Stimulated activated naive CD8-positive, alpha-beta T cell treated with anti-CD3 and anti-CD28 coated beads, Interleukin-15, Interleukin-2, amounts not matched to agents 100 ng/mL and 50 ng/mL, for 24 hours (primary cell): Measurements from ENCODE around the gene TAF1C.

Experiments
- H3K27ac Mint-ChIP-seq: one replicate; pipeline ENCODE4 v1.8.0; 2021; ENCODE audit warnings: mild to moderate bottlenecking, mixed read lengths
- H3K27me3 Mint-ChIP-seq: one replicate; pipeline ENCODE4 v1.8.0; 2021; ENCODE audit warnings: mixed read lengths
- H3K36me3 Mint-ChIP-seq: one replicate; pipeline ENCODE4 v1.8.0; 2021; ENCODE audit warnings: low read depth, mixed read lengths
- H3K4me1 Mint-ChIP-seq: one replicate; pipeline ENCODE4 v1.8.0; 2021; ENCODE audit warnings: low read depth, mixed read lengths
- H3K4me3 Mint-ChIP-seq: one replicate; pipeline ENCODE4 v1.8.0; 2021; ENCODE audit warnings: mild to moderate bottlenecking, mixed read lengths
- H3K9me3 Mint-ChIP-seq: one replicate; pipeline ENCODE4 v1.8.0; 2021; ENCODE audit warnings: mixed read lengths

Gene TAF1C

DNA sequence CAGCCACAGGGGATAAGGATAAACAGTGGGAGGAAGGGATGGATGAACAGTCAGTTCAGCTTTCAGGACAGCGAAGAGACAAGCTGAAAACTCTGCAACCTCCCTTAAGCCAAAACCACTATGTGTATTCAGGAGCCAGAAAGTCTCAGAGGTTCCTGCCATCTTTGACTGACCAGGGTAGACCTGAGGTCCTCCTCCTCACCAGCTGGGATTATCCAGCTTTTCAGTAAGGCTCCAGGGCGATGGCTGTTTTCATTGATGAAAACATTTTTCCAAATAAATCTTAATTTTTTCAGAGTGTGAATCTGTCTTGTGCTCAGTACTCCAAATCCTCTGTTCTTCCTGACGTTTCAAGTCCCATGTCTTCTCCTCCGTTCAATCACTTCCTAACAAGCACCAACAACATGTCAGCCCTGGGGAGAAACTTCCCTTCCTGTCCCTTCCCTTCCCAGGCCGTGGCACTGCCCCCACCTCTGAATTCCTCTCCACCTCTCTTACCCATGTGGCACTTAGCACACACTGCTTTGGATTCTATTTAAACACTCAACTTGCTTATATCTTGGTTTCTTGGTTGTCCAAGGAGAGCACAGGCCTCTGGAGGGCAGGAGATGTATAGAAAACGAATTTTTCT lies 47.1 kb downstream of the TAF1C start:
- no peaks in the 10 kb centered on the region for H3K27me3 Mint-ChIP-seq
- peaks cover 15% of the 10 kb centered on the region for H3K36me3 Mint-ChIP-seq
- H3K27ac Mint-ChIP-seq, result peak overlapping the region; percentile 96
- peaks cover 74% of the 10 kb centered on the region for H3K4me1 Mint-ChIP-seq
- no peak overlapping the region for H3K4me3 Mint-ChIP-seq
- no peaks in the 10 kb centered on the region for H3K9me3 Mint-ChIP-seq

DNA sequence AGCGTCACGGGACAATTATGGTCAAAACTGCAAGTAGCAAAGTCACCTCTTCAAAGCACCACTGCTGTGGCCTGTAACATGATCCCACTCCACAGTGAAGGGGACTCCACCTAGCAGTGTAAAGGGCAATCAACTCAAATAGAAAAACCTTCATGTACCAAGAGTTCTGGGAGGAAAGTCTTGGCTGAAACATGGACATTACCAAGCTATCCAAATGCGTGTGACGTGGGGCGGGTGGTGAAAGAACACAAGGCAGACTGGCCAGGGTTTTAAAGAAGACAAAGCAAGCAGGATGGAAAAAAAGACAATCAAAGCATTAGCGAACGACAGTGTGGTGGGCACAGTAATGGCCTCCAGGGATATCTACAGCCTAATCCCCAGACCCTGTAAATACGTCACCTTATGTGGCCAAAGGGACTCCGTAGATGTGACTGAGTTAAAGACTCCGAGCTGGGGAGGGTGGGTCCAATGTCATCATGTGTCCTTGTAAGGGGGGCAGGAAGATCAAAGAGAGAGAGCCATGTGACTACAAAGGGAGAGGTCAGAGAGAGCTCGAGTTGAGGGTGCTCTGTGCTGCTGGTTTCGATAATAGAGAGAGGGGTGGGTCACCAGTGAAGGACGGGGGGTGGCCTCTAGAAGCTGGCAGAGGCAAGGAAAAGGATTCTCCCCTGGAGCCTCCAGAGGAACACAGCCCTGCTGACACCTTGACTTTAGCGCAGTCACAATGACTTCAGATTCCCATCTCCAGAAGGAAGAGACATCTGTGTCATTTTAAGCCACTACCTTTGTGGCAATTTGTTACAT lies 47.8 kb downstream of the TAF1C start:
- no peaks in the 10 kb centered on the region for H3K27me3 Mint-ChIP-seq
- H3K27ac Mint-ChIP-seq, result peak overlapping the region; percentile 96
- H3K9me3 Mint-ChIP-seq, result no peaks in the 10 kb centered on the region
- peaks cover 15% of the 10 kb centered on the region for H3K36me3 Mint-ChIP-seq
- H3K4me3 Mint-ChIP-seq, result peak overlapping the region; percentile 75
- H3K4me1 Mint-ChIP-seq, result peaks cover 69% of the 10 kb centered on the region

DNA sequence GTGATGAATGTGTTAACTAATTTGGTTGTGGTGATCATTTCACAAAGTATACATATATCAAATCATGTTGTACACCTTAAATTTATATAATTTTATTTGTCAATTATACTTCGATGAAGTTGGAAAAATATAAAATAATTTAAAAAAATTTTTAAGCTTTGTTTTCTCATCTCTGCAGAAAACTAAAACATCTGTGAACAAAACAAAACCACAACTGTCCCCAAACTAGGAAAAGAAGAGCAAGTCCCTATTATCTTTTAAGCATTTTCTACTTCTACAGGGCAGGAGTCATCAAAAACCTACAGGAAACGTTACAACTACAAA lies 48.4 kb downstream of the TAF1C start:
- Mint-ChIP-seq H3K4me1 (peaks cover 64% of the 10 kb centered on the region), H3K9me3 (no peaks in the 10 kb centered on the region), H3K36me3 (peaks cover 15% of the 10 kb centered on the region), H3K27me3 (no peaks in the 10 kb centered on the region), H3K27ac (peak overlapping the region; percentile 96), H3K4me3 (peak overlapping the region; percentile 75)

DNA sequence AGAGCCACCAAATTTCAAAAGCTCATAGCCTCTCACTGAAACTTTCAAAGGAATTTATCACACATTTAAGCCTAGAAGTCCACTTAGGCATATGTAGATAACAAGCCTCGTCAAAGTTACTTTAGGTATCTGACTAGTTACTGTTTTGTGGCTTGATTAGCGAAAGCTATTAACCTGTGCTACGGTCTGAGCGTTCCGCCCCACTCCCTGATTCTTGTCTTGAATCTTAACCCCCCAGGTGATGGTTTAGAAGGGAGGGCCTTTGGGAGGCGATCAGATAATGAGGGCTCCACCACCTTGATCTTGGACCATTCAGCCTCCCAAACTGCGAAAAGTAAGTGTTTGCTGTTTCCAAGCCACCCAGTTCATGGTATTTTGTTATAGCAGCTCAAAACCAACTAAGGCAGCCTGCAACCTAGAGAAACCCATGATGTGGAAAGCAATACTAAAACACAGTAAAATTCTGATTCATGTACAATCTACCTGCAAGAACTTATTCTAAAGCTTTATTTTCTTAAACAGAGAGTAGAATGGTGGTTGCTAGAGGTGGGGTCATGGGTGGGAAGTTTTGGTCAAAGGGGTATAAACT lies 49.0 kb downstream of the TAF1C start:
- Mint-ChIP-seq H3K27ac (peak overlapping the region; percentile 82), H3K4me3 (peak overlapping the region; percentile 27), H3K9me3 (no peaks in the 10 kb centered on the region)

DNA sequence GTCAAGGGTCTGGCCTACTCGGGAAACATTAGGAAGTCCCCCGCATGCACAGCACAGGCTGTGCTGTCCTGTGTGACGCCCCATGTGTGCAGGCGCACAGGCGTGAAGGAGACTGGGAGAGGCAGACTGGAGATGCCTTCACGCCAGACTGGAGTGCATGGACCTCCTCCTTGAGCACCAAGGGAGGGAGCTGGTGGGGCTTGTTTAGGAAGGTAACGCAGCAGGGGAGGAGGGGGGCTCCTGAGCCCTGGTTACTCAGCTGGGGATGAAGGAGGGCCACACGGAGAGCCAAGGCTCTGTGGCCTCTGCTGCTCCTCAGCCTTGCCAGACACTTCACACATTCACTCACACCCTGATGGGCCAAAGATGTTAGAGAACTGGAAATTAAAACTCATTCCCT lies 49.6 kb downstream of the TAF1C start:
- peaks cover 65% of the 10 kb centered on the region for H3K4me1 Mint-ChIP-seq
- H3K27ac Mint-ChIP-seq, result peak overlapping the region; percentile 82
- H3K4me3 Mint-ChIP-seq, result peak overlapping the region; percentile 46
- no peaks in the 10 kb centered on the region for H3K9me3 Mint-ChIP-seq
- peaks cover 18% of the 10 kb centered on the region for H3K36me3 Mint-ChIP-seq
- no peaks in the 10 kb centered on the region for H3K27me3 Mint-ChIP-seq

More for the DNA sequence above, 49.0 kb downstream of the TAF1C start:
- Mint-ChIP-seq H3K27me3 (no peaks in the 10 kb centered on the region), H3K36me3 (peaks cover 15% of the 10 kb centered on the region), H3K4me1 (peaks cover 63% of the 10 kb centered on the region)

DNA sequence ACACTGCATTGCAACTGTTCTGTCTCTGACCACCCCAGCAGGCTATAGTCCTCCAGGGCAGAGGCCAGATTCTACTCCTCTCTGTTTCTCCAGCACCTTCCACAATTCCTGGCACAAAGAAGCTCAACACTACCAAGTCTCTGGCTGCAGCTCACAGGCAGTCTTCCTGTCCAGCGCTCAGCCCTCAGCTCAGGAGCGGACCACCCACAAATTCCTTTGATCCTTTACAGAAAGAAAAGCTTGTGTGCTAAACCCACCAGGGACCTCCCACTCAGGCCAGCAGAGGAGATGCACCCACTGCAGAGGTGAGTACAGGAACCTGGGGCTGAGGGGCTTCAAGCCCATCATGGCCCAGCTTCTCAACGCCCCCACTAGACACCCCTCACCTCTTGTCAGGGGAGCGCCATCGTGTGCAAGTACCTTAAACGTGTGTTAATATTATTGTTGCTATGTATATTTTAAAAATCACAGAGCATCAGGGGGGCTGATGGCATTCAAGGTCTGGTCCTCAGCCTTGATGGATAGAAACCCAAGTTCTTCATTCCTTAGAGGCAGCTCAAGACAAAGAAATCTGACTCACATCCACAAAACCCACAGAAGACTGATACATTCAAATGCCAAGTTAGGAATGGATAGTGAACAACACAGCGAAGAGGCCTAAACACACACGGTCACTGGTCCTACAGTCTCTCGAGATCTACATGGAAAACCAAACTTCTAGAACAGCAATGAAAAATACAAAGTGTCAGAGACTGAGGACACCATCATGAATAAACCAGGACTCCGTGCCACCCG lies 50.3 kb downstream of the TAF1C start:
- Mint-ChIP-seq H3K4me1 (peaks cover 63% of the 10 kb centered on the region), H3K27ac (peak overlapping the region; percentile 82), H3K27me3 (no peaks in the 10 kb centered on the region), H3K4me3 (peak overlapping the region; percentile 46), H3K9me3 (no peaks in the 10 kb centered on the region), H3K36me3 (peaks cover 18% of the 10 kb centered on the region)

- H3K9me3 Mint-ChIP-seq, result no peaks in the 10 kb centered on the region
- peaks cover 32% of the 10 kb centered on the region for H3K36me3 Mint-ChIP-seq
- peaks cover 36% of the 10 kb centered on the region for H3K4me1 Mint-ChIP-seq
- H3K27ac Mint-ChIP-seq, result no peak overlapping the region
- no peaks in the 10 kb centered on the region for H3K27me3 Mint-ChIP-seq
- no peak overlapping the region for H3K4me3 Mint-ChIP-seq
These were observed 54.2 kb downstream of the TAF1C start for GRCh38 chr16:84132527-84133285.

- Mint-ChIP-seq H3K27me3 (no peaks in the 10 kb centered on the region), H3K4me1 (peaks cover 20% of the 10 kb centered on the region), H3K27ac (no peak overlapping the region), H3K4me3 (no peak overlapping the region), H3K9me3 (no peaks in the 10 kb centered on the region), H3K36me3 (peaks cover 32% of the 10 kb centered on the region)
These were observed 55.7 kb downstream of the TAF1C start for GRCh38 chr16:84131117-84131516.
